Measurements from ENCODE around the gene ZNF431.

The ZNF431 gene

DNA sequence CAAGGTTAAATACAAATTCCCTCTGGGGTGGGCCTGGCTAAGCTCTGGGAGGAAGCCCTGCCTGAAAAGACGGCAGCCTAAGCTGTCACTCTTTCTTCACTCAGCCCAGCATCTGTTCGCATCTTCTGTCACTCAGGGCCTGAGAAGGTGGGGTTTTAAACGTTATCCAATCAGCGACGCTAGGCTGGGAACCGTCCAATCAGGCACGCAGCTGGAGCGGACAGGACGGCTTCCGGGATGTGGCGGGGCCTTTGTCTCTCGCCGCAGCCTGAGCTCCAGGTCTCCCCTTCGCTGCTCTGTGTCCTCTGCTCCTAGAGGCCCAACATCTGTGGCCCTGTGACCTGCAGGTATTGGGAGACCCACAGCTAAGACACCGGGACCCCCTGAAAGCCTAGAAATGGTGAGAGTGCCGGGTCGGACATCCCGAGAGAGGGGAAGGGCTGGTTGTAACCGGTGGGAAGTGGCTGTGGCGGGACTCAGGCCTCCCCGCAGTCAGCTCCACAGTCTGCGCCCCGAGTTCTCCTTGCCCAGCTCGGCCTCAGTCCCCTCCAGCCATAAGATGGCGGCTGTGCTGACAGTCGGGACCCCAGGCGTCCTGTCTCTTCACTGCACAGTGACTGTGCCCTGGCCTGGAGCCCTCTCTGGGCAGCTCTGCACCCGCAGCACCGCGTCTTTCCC lies at the start of gene ZNF431:
ZNF431 (plus strand) TSS at position 254 of the 678 bp plus-strand sequence; CDS start at position 398, 144 bp downstream.
- no peaks in the 10 kb centered on the region for H3K27me3 ChIP-seq (replicated peaks; ENCODE audit: control insufficient read depth, insufficient read depth, low read length)
- peaks cover 3% of the 10 kb centered on the region for H3K9me3 ChIP-seq (ENCODE audit: control insufficient read depth, low read length)
- H3K4me1 ChIP-seq (ENCODE audit: control insufficient read depth, insufficient read depth, low read length) = peaks cover 13% of the 10 kb centered on the region
- peak within 1 kb of the TSS; percentile 95 for H3K9ac ChIP-seq (ENCODE audit: low read length)
- peak; percentile 98 for DNase-seq (ENCODE audit: low read depth)
- peak within 1 kb of the TSS; percentile 95 for H3K4me3 ChIP-seq (ENCODE audit: low read length)
- peaks cover 21% of the 10 kb centered on the region for H3K36me3 ChIP-seq (ENCODE audit: control insufficient read depth, insufficient read depth, low read length, severe bottlenecking)

DNA sequence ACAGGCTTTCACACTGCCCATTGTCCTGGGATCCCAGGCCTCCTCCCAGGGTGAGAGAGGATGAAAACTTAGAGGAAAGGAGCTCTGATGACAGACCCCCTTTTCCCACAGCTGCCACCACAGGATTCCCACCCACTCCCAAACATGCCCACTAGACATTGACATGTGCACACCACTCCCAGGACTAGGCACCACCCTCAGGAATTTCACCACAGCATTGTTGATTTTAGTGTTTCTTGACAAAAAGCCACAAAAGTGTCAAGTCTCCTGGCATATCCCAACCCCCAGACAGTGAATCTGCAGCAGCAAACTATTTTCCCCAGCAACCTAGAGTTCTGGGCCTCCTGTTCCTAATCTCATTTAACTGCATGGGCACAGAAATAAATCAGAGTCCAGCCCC lies 49.7 kb upstream of the ZNF431 start:
- DNase-seq (ENCODE audit: low read depth) = peak; percentile 25
- Histone ChIP-seq H3K27me3 (replicated peaks; ENCODE audit: control insufficient read depth, insufficient read depth, low read length) (no peaks in the 10 kb centered on the region), H3K9me3 (ENCODE audit: control insufficient read depth, low read length) (no peaks in the 10 kb centered on the region), H3K4me1 (ENCODE audit: control insufficient read depth, insufficient read depth, low read length) (peaks cover 8% of the 10 kb centered on the region), H3K9ac (ENCODE audit: low read length) (no peak overlapping the region), H3K36me3 (ENCODE audit: control insufficient read depth, insufficient read depth, low read length, severe bottlenecking) (peaks cover 9% of the 10 kb centered on the region), H3K4me3 (ENCODE audit: low read length) (no peak overlapping the region)

DNA sequence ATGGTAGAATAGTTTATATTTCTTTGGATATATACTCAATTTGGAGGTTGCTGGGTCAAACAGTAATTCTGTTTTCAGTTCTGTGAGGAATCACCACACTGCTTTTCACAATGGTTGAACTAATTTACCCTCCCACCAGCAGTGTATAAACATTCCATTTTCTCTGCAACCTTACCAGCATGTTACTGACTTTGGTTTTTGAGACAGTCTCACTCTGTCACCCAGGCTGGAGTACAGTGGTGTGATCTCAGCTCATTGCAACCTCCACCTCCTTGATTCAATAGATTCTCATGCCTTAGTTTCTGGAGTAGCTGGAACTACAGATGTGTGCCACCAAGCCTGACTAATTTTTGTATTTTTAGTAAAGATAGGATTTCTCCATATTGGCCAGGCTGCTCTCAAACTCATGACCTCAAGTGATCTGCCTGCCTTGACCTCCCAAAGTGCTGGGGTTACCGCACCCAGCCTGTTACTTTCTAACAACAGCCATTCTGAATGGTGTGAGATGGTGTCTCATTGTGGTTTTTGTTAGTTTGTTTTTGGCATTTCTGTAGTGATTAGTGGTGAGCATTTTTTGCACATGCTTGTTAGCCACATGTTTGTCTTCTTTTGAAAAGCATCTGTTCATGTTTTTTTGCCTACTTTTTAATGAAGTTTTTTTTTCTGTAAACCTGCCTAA lies 47.4 kb upstream of the ZNF431 start:
- Histone ChIP-seq H3K9ac (ENCODE audit: low read length) (no peak overlapping the region), H3K36me3 (ENCODE audit: control insufficient read depth, insufficient read depth, low read length, severe bottlenecking) (peaks cover 6% of the 10 kb centered on the region), H3K4me1 (ENCODE audit: control insufficient read depth, insufficient read depth, low read length) (peaks cover 8% of the 10 kb centered on the region), H3K9me3 (ENCODE audit: control insufficient read depth, low read length) (no peaks in the 10 kb centered on the region), H3K27me3 (replicated peaks; ENCODE audit: control insufficient read depth, insufficient read depth, low read length) (no peaks in the 10 kb centered on the region), H3K4me3 (ENCODE audit: low read length) (no peak overlapping the region)
- DNase-seq (ENCODE audit: low read depth) = no peak

DNA sequence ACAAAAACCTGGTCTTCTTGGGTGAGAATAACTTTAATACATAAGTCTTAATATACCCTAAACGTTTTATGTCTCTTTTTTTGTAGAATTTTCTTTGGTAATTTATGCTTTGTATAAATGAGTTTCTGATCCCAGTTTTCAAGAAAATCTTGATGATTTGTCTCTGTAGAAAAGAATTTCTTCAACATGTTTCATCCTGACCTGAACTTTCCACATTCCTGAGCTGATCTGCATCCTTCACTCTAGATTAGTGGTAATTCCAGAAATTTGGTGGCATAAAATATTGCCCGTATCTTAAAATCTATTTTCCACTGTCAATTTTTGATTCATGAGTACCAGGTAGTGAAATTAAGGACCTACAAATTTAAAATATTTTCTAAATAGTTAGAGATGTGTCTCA lies 43.5 kb upstream of the ZNF431 start:
- H3K27me3 ChIP-seq (replicated peaks; ENCODE audit: control insufficient read depth, insufficient read depth, low read length) = no peaks in the 10 kb centered on the region
- H3K4me3 ChIP-seq (ENCODE audit: low read length) = no peak overlapping the region
- H3K36me3 ChIP-seq (ENCODE audit: control insufficient read depth, insufficient read depth, low read length, severe bottlenecking) = peaks cover 15% of the 10 kb centered on the region
- no peak for DNase-seq (ENCODE audit: low read depth)
- no peaks in the 10 kb centered on the region for H3K4me1 ChIP-seq (ENCODE audit: control insufficient read depth, insufficient read depth, low read length)
- H3K9ac ChIP-seq (ENCODE audit: low read length) = no peak overlapping the region
- H3K9me3 ChIP-seq (ENCODE audit: control insufficient read depth, low read length) = no peaks in the 10 kb centered on the region

DNA sequence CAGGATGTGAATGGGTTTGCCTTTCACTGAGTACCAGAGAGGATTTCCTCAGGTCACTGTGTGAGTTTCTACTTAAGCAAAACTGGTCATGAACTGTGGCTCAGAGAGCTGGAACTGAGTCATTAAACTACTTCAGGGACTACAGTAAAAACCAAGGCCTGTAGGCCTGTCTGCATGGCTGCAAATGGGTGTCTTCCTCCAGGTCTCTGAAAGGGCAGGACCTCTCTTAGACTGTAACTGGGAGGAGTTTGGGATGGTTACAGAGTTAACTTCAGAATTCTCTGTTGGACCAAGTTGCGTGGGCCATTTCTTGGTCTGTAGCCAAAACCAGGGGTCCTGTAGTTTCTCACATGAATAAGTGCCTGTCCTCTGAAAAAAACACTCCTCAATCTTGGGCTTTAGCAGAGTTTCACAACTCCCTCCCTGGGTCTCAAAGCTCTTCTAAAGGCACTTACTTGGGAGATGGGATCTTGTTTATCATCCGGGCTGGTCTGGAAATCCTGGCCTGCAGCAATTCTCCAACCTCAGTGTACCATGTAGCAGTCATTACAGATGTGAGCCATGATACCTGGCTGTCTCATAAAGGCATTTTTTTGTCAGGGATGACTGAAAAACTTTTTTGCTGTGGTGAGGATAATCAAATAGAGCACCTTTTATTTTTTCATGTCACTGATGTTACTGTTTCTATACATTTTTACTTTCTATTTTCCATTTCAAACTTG lies 40.2 kb upstream of the ZNF431 start:
- no peak for DNase-seq (ENCODE audit: low read depth)
- Histone ChIP-seq H3K4me1 (ENCODE audit: control insufficient read depth, insufficient read depth, low read length) (no peaks in the 10 kb centered on the region), H3K9ac (ENCODE audit: low read length) (no peak overlapping the region), H3K36me3 (ENCODE audit: control insufficient read depth, insufficient read depth, low read length, severe bottlenecking) (peaks cover 30% of the 10 kb centered on the region), H3K4me3 (ENCODE audit: low read length) (no peak overlapping the region), H3K27me3 (replicated peaks; ENCODE audit: control insufficient read depth, insufficient read depth, low read length) (no peaks in the 10 kb centered on the region), H3K9me3 (ENCODE audit: control insufficient read depth, low read length) (no peaks in the 10 kb centered on the region)

DNA sequence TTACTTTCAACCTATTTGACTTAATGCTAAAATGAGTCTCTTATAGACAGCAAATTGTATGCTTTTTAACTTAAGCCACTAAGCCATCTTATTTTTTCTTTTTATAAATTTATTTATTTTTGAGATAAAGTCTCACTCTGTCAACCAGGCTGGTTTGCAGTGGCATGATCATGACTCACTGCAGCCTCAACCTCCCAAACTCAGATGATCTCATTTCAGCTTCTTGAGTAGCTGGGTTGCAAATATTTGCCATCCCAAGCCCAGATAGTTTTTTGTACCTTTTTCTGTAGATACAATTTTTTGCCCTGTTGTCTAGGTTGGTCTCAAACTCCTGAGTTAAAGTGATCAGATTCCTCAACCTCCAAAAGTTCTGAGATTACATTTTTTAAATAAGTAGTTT lies 32.7 kb upstream of the ZNF431 start:
- Histone ChIP-seq H3K4me1 (ENCODE audit: control insufficient read depth, insufficient read depth, low read length) (no peaks in the 10 kb centered on the region), H3K36me3 (ENCODE audit: control insufficient read depth, insufficient read depth, low read length, severe bottlenecking) (peaks cover 27% of the 10 kb centered on the region), H3K9me3 (ENCODE audit: control insufficient read depth, low read length) (peaks cover 10% of the 10 kb centered on the region), H3K27me3 (replicated peaks; ENCODE audit: control insufficient read depth, insufficient read depth, low read length) (no peaks in the 10 kb centered on the region), H3K4me3 (ENCODE audit: low read length) (no peak overlapping the region), H3K9ac (ENCODE audit: low read length) (no peak overlapping the region)
- peak; percentile 38 for DNase-seq (ENCODE audit: low read depth)

DNA sequence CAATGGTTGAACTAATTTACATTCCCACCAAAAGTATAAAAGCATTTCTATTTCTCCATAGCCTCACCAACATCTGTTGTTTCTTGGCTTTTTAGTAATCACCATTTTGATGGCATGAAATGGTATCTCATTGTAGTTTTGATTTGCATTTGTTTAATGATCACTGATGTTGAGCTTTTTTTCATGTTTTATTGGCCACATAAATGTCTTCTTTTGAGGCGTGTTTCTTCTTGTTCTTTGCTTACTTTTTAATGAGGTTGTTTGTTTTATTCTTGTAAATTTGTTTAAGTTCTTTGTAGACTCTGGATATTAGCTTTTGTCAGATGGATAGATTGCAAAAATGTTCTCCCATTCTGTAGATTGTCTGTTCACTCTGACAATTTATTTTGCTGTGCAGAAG lies 31.7 kb upstream of the ZNF431 start:
- Histone ChIP-seq H3K27me3 (replicated peaks; ENCODE audit: control insufficient read depth, insufficient read depth, low read length) (no peaks in the 10 kb centered on the region), H3K36me3 (ENCODE audit: control insufficient read depth, insufficient read depth, low read length, severe bottlenecking) (peaks cover 27% of the 10 kb centered on the region), H3K9ac (ENCODE audit: low read length) (no peak overlapping the region), H3K4me3 (ENCODE audit: low read length) (no peak overlapping the region), H3K9me3 (ENCODE audit: control insufficient read depth, low read length) (peaks cover 17% of the 10 kb centered on the region), H3K4me1 (ENCODE audit: control insufficient read depth, insufficient read depth, low read length) (no peaks in the 10 kb centered on the region)
- no peak for DNase-seq (ENCODE audit: low read depth)

DNA sequence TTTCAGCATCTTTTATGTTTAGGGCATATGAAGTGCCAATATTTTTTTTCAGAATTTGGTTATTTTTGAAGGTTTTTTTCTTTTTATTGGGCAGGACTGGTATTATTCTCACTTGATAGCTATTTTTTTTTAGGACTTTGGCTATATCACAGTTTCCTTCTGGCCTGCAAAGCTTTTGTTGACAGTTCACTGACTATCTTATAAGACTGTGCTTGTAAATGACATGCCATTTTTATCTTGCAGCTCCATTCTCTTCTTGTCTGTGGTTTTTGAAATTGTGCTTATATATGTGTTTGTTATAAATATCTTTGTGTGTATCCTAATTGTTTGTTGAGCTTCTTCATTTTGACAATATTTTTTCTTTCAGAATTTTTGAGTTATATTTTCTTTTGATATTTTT lies 26.4 kb upstream of the ZNF431 start:
- Histone ChIP-seq H3K36me3 (ENCODE audit: control insufficient read depth, insufficient read depth, low read length, severe bottlenecking) (peaks cover 49% of the 10 kb centered on the region), H3K4me1 (ENCODE audit: control insufficient read depth, insufficient read depth, low read length) (no peaks in the 10 kb centered on the region), H3K9me3 (ENCODE audit: control insufficient read depth, low read length) (peaks cover 44% of the 10 kb centered on the region), H3K4me3 (ENCODE audit: low read length) (no peak overlapping the region), H3K9ac (ENCODE audit: low read length) (no peak overlapping the region), H3K27me3 (replicated peaks; ENCODE audit: control insufficient read depth, insufficient read depth, low read length) (no peaks in the 10 kb centered on the region)
- DNase-seq (ENCODE audit: low read depth) = no peak

DNA sequence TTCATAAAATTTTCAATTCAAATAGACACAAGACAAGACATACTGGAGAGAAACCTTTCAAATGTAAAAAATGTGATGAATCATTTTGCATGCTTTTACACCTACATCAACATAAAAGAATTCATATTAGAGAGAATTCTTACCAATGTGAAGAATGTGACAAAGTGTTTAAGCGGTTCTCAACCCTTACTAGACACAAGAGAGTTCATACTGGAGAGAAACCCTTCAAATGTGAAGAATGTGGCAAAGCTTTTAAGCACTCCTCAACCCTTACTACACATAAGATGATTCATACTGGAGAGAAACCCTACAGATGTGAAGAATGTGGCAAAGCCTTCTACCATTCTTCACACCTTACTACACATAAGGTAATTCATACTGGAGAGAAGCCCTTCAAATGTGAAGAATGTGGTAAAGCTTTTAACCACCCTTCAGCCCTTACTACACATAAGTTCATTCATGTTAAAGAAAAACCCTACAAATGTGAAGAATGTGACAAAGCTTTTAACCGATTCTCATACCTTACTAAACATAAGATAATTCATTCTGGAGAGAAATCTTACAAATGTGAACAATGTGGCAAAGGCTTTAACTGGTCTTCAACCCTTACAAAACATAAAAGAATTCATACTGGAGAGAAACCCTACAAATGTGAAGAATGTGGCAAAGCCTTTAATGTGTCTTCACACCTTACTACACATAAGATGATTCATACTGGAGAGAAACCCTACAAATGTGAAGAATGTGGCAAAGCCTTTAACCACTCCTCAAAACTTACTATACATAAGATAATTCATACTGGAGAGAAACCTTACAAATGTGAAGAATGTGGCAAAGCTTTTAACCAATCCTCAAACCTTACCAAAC lies 24.6 kb upstream of the ZNF431 start:
- Histone ChIP-seq H3K9me3 (ENCODE audit: control insufficient read depth, low read length) (peaks cover 44% of the 10 kb centered on the region), H3K4me3 (ENCODE audit: low read length) (peak overlapping the region; percentile 3), H3K9ac (ENCODE audit: low read length) (no peak overlapping the region), H3K4me1 (ENCODE audit: control insufficient read depth, insufficient read depth, low read length) (no peaks in the 10 kb centered on the region), H3K27me3 (replicated peaks; ENCODE audit: control insufficient read depth, insufficient read depth, low read length) (no peaks in the 10 kb centered on the region), H3K36me3 (ENCODE audit: control insufficient read depth, insufficient read depth, low read length, severe bottlenecking) (peaks cover 49% of the 10 kb centered on the region)
- DNase-seq (ENCODE audit: low read depth) = peak; percentile 4

DNA sequence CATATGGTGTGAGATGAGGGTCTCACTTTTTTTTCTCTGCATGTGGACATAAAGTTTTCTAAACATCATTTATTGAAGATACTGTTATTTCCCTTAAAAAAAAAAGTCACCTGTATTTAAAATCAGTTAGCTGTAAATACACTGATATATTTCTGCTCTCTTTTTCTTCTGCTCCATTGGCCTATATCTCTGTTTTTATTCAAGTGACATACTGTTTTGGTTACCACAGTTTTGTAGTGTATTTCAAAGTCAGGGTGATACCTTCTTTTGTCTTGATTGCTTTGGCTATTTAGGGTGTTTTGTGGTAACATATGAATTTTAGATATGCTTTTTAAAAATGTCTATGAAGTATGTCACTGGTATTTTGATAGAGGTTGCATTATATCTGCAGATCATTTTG lies 15.8 kb upstream of the ZNF431 start:
- DNase-seq (ENCODE audit: low read depth) = no peak
- H3K4me1 ChIP-seq (ENCODE audit: control insufficient read depth, insufficient read depth, low read length) = no peaks in the 10 kb centered on the region

DNA sequence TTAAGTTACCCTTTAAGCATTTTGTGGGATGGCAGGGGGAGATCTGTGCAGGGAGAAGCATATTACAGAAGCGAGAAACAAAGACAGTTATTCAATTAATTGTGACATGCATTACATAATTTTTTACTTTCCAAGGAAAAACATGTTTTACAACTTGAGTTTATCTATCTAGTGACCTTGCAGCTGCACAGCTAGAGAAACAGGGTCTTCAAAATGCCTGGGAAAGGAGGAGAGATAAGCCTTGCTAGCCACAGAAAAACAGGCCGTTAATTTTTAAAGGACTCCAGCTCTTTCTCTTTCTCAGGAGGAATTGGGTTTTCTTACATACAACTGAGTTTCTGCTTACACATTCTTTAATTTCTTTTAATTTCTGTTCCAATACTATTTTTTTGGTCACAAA lies 14.8 kb upstream of the ZNF431 start:
- no peak overlapping the region for H3K4me3 ChIP-seq (ENCODE audit: low read length)
- DNase-seq (ENCODE audit: low read depth) = no peak
- no peaks in the 10 kb centered on the region for H3K4me1 ChIP-seq (ENCODE audit: control insufficient read depth, insufficient read depth, low read length)
- no peaks in the 10 kb centered on the region for H3K36me3 ChIP-seq (ENCODE audit: control insufficient read depth, insufficient read depth, low read length, severe bottlenecking)
- H3K9ac ChIP-seq (ENCODE audit: low read length) = no peak overlapping the region
- H3K27me3 ChIP-seq (replicated peaks; ENCODE audit: control insufficient read depth, insufficient read depth, low read length) = no peaks in the 10 kb centered on the region
- peaks cover 5% of the 10 kb centered on the region for H3K9me3 ChIP-seq (ENCODE audit: control insufficient read depth, low read length)

More for the DNA sequence above, 15.8 kb upstream of the ZNF431 start:
- no peak overlapping the region for H3K4me3 ChIP-seq (ENCODE audit: low read length)
- H3K27me3 ChIP-seq (replicated peaks; ENCODE audit: control insufficient read depth, insufficient read depth, low read length) = no peaks in the 10 kb centered on the region
- peaks cover 5% of the 10 kb centered on the region for H3K9me3 ChIP-seq (ENCODE audit: control insufficient read depth, low read length)
- H3K9ac ChIP-seq (ENCODE audit: low read length) = no peak overlapping the region
- H3K36me3 ChIP-seq (ENCODE audit: control insufficient read depth, insufficient read depth, low read length, severe bottlenecking) = no peaks in the 10 kb centered on the region
